ENCODE measurements around the gene STARD10.

GRCh38 chr11:72742513-72743320 lies 51.1 kb downstream of the STARD10 start:
- TF ChIP-seq CTCF (IDR thresholded peaks at IDR 0.05; ENCODE audit: low read depth, low read length) (no peak), EZH2phosphoT487 (IDR thresholded peaks at IDR 0.05; ENCODE audit: low read depth) (no peak)
